H1 (cell line): Measurements from ENCODE around the gene CT45A3. TPM values are rescaled to one million over a fixed set of nuclear protein-coding genes. Genes with fewer than 3 reads are reported as not detected.
"Not testable (repeated sequence)": the region's sequence is repeated elsewhere in the genome, so short reads cannot be mapped to it uniquely, and the experiment has no call there.

Experiments used
- CTCF ChIA-PET: fragments of 300-600 bp; sonication (Branson Sonifier 250); formaldehyde crosslinking; loops from one replicate; lab custom pipeline; 2021; ENCODE audit not compliant: partially characterized antibody; lab: Charles Lee
- POLR2A ChIA-PET: fragments of 300-600 bp; sonication (Branson Sonifier 250); formaldehyde crosslinking; loops from one replicate; lab custom pipeline; 2021; ENCODE audit warnings: inconsistent platforms; ENCODE audit not compliant: partially characterized antibody; lab: Charles Lee
- DNase-seq, 2 experiments: peaks; one replicate each; pipeline versions ENCODE4 v3.0.0 to v3.0.0-alpha.2; 2010 to 2022; ENCODE audit warnings: low spot score in 2 of 2, low read depth in 1 of 2, mixed read lengths in 1 of 2
- FAIRE-seq: peaks from 2 replicates; lab custom pipeline; 2011; peaks lifted over from hg19 to GRCh38; lab: Jason Lieb, UNC
- H2AFZ ChIP-seq: 2 replicates; pipeline ENCODE4 v1.8.1; 2012; ENCODE audit warnings: low read length, inconsistent platforms
- H2AK5ac ChIP-seq: 2 replicates; pipeline ENCODE4 v1.6.1; 2013; ENCODE audit warnings: low read depth, low read length
- H2BK120ac ChIP-seq: replicated peaks from 2 replicates; pipeline ENCODE3; 2013; ENCODE audit warnings: low read depth, low read length, inconsistent platforms
- H2BK12ac ChIP-seq: 2 replicates; pipeline ENCODE4 v1.6.1; 2013; ENCODE audit warnings: low read depth, low read length
- H2BK15ac ChIP-seq: 2 replicates; pipeline ENCODE4 v1.6.1; 2013; ENCODE audit warnings: low read length
- H2BK20ac ChIP-seq: 2 replicates; pipeline ENCODE4 v1.6.1; 2013; ENCODE audit warnings: low read length
- H2BK5ac ChIP-seq: 2 replicates; pipeline ENCODE4 v1.6.1; 2013; ENCODE audit warnings: low read depth, low read length
- H3K14ac ChIP-seq: 2 replicates; pipeline ENCODE4 v1.6.1; 2013; ENCODE audit warnings: inconsistent platforms; ENCODE audit not compliant: insufficient read length
- H3K18ac ChIP-seq: 2 replicates; pipeline ENCODE4 v1.6.1; 2013; ENCODE audit warnings: low read length; ENCODE audit errors: extremely low read depth
- H3K23ac ChIP-seq: 2 replicates; pipeline ENCODE4 v1.6.1; 2013; ENCODE audit warnings: inconsistent platforms; ENCODE audit not compliant: insufficient read length
- H3K23me2 ChIP-seq: 2 replicates; pipeline ENCODE4 v1.6.1; 2013; ENCODE audit warnings: low read depth, low read length
- H3K27ac ChIP-seq: 2 replicates; pipeline ENCODE4 v1.6.1; 2011; ENCODE audit warnings: low read depth, low read length, inconsistent platforms
- H3K27me3 ChIP-seq, 4 experiments: replicated peaks in 1 of 4; 1 replicate in 1 of 4; 2 replicates in 3 of 4; pipeline versions ENCODE4 v1.6.1 to v1.8.1; 2011 to 2013; ENCODE audit warnings: low read length in 3 of 4, mild to moderate bottlenecking in 3 of 4, inconsistent platforms in 2 of 4, mixed read lengths in 2 of 4, moderate library complexity in 1 of 4; ENCODE audit not compliant: control insufficient read depth in 3 of 4, insufficient read depth in 3 of 4; ENCODE audit errors: extremely low read depth in 1 of 4
- H3K36me3 ChIP-seq, 4 experiments: 2 replicates each; pipeline versions ENCODE4 v1.6.1 to v1.8.1; 2011 to 2013; ENCODE audit warnings: mild to moderate bottlenecking in 4 of 4, low read length in 3 of 4, moderate library complexity in 2 of 4, control low read depth in 1 of 4, inconsistent platforms in 1 of 4; ENCODE audit not compliant: insufficient read depth in 4 of 4, control insufficient read depth in 2 of 4
- H3K4ac ChIP-seq: replicated peaks from 2 replicates; pipeline ENCODE3; 2013; ENCODE audit warnings: low read length, low read depth, mixed read lengths, inconsistent platforms; ENCODE audit not compliant: insufficient read length
- H3K4me1 ChIP-seq, 4 experiments: replicated peaks in 1 of 4; 1 replicate in 1 of 4; 2 replicates in 3 of 4; pipeline versions ENCODE4 v1.6.1 to v1.8.1; 2011 to 2013; ENCODE audit warnings: low read length in 3 of 4, inconsistent platforms in 2 of 4, mixed read lengths in 1 of 4; ENCODE audit not compliant: insufficient read depth in 4 of 4, control insufficient read depth in 3 of 4
- H3K4me2 ChIP-seq, 2 experiments: 2 replicates each; pipeline versions ENCODE4 v1.6.1 to v1.8.1; 2011 to 2013; ENCODE audit warnings: low read depth in 2 of 2, low read length in 2 of 2, control low read depth in 1 of 2, inconsistent platforms in 1 of 2, mild to moderate bottlenecking in 1 of 2; ENCODE audit not compliant: insufficient read depth in 1 of 2
- H3K4me3 ChIP-seq, 4 experiments: fragments of 200-600, 300-600 bp in 1 of 4; sonication (generic), shearing (Covaris generic), sonication (Bioruptor Twin) in 1 of 4; 2 replicates each; pipeline versions ENCODE4 v1.5.1 to v1.8.1; 2011 to 2016; ENCODE audit warnings: low read length in 4 of 4, low read depth in 3 of 4, control low read depth in 2 of 4, inconsistent platforms in 2 of 4, mild to moderate bottlenecking in 2 of 4, mixed read lengths in 1 of 4, moderate library complexity in 1 of 4; ENCODE audit not compliant: insufficient read depth in 2 of 4; ENCODE audit errors: extremely low read depth in 1 of 4
- H3K56ac ChIP-seq: replicated peaks from 2 replicates; pipeline ENCODE3; 2013; ENCODE audit warnings: low read depth, mild to moderate bottlenecking, mixed read lengths, low read length, inconsistent platforms; ENCODE audit not compliant: insufficient read length
- H3K79me1 ChIP-seq: 2 replicates; pipeline ENCODE4 v1.6.1; 2013; ENCODE audit warnings: low read depth, low read length, control low read depth
- H3K79me2 ChIP-seq, 2 experiments: 2 replicates each; pipeline versions ENCODE4 v1.6.1 to v1.8.1; 2012 to 2013; ENCODE audit warnings: low read length in 2 of 2, mild to moderate bottlenecking in 2 of 2, inconsistent platforms in 1 of 2; ENCODE audit not compliant: insufficient read depth in 2 of 2, control insufficient read depth in 1 of 2
- H3K9ac ChIP-seq, 4 experiments: replicated peaks in 1 of 4; 1 replicate in 1 of 4; 2 replicates in 3 of 4; pipeline versions ENCODE4 v1.6.1 to v1.8.1; 2011 to 2013; ENCODE audit warnings: low read depth in 3 of 4, low read length in 3 of 4, control low read depth in 2 of 4, mild to moderate bottlenecking in 2 of 4, moderate library complexity in 2 of 4, inconsistent platforms in 1 of 4; ENCODE audit errors: extremely low read depth in 1 of 4
- H3K9me3 ChIP-seq, 2 experiments: 2 replicates each; pipeline versions ENCODE4 v1.6.1 to v1.8.1; 2012 to 2013; ENCODE audit warnings: mild to moderate bottlenecking in 2 of 2, moderate library complexity in 2 of 2, control low read depth in 1 of 2, inconsistent platforms in 1 of 2, low read depth in 1 of 2, low read length in 1 of 2, mixed read lengths in 1 of 2; ENCODE audit not compliant: insufficient read depth in 2 of 2
- H4K20me1 ChIP-seq, 2 experiments: replicated peaks in 1 of 2; 2 replicates each; pipeline versions ENCODE3 to v1.8.1; 2011 to 2013; ENCODE audit warnings: inconsistent platforms in 2 of 2, low read length in 2 of 2, mild to moderate bottlenecking in 1 of 2; ENCODE audit not compliant: insufficient read depth in 2 of 2, control insufficient read depth in 1 of 2
- H4K5ac ChIP-seq: 2 replicates; pipeline ENCODE4 v1.6.1; 2013; ENCODE audit warnings: low read length, low read depth, mixed read lengths, inconsistent platforms; ENCODE audit not compliant: insufficient read length
- H4K8ac ChIP-seq: 2 replicates; pipeline ENCODE4 v1.8.0; 2013; ENCODE audit warnings: mild to moderate bottlenecking, moderate library complexity, low read length, inconsistent platforms; ENCODE audit not compliant: insufficient read depth; ENCODE audit errors: extremely low read depth
- H4K91ac ChIP-seq: replicated peaks from 2 replicates; pipeline ENCODE3; 2013; ENCODE audit warnings: low read length, mixed read lengths, inconsistent platforms; ENCODE audit not compliant: insufficient read length
- WGBS, 2 experiments: shearing (Covaris generic) in 1 of 2; methylation state at CpG; one replicate each; pipeline versions ENCODE4 v1.1.6 to v1.1.7; 2013 to 2015; ENCODE audit warnings: low lambda C conversion rate in 2 of 2, mixed read lengths in 2 of 2, inconsistent platforms in 1 of 2, low coverage in 1 of 2, missing lambda C conversion rate in 1 of 2; ENCODE audit not compliant: insufficient replicate concordance in 2 of 2, insufficient coverage in 1 of 2, insufficient read length in 1 of 2; ENCODE audit errors: extremely low coverage in 1 of 2, missing lambda C conversion rate in 1 of 2; 5-methylcytosine and 5-hydroxymethylcytosine counted together
- polyA plus RNA-seq, 7 experiments: library from polyadenylated mRNA; depleted of rRNA in 3 of 7; stranded (reverse) in 5 of 7; unstranded in 2 of 7; fragments of >200 nt in 5 of 7; fragments of 200-250 nt in 2 of 7; gene quantifications; 1 replicate in 5 of 7; 2 replicates in 1 of 7; 4 replicates in 1 of 7; pipeline versions ENCODE4 v1.2.1 to v1.2.3, GENCODE V29; 2011 to 2013; ENCODE audit warnings: missing spikeins in 2 of 7, mixed read lengths in 2 of 7
- total RNA-seq: library from RNA; stranded (reverse); fragmentation: NEBNext Ultra II Directional; extraction: Animal tissue kit (Norgen Biotek cat#: 25700); gene quantifications from 2 replicates; pipeline ENCODE4 v1.2.1, GENCODE V29; 2021

CT45A3 gene
- total and polyA plus RNA-seq, 2 of the 8 experiments (the other 6 are each of a cell fraction or from before 2014, with no cell fraction given), result not detected

- H2BK12ac ChIP-seq, H4K5ac ChIP-seq, H4K91ac ChIP-seq, H4K20me1 ChIP-seq, H3K23ac ChIP-seq, H3K23me2 ChIP-seq, H3K18ac ChIP-seq, FAIRE-seq, H3K4me3 ChIP-seq, H3K14ac ChIP-seq, POLR2A ChIA-PET, H3K79me2 ChIP-seq, H2BK120ac ChIP-seq, CTCF ChIA-PET, H3K36me3 ChIP-seq, H3K9me3 ChIP-seq, H2BK5ac ChIP-seq, H3K4ac ChIP-seq, H3K27ac ChIP-seq, H3K27me3 ChIP-seq, H2BK20ac ChIP-seq, DNase-seq, H3K9ac ChIP-seq, H4K8ac ChIP-seq, H2AK5ac ChIP-seq, H3K4me1 ChIP-seq, H3K4me2 ChIP-seq, H2BK15ac ChIP-seq, H2AFZ ChIP-seq, H3K79me1 ChIP-seq, H3K56ac ChIP-seq: not testable (repeated sequence)
- no CpG with 5 or more reads among the region's 16 CpGs for WGBS, 2 experiments
These were observed 17.4 kb upstream of the CT45A3 start, which contains the start of gene CT45A5 for GRCh38 chrX:135785403-135785802. Gene CT45A5 (minus strand): TSS chrX:135785503. CDS start chrX:135781729, 3,774 bp downstream.

GRCh38 chrX:135744739-135745138 is 23.3 kb downstream of the CT45A3 start:
- not testable (repeated sequence) for H3K56ac ChIP-seq, FAIRE-seq
- WGBS, 2 experiments, result 78% methylated on average over 3 of the region's 4 CpGs; no CpG with 5 or more reads in 1 of the 2 experiments

More at GRCh38 chrX:135744739-135745138, 23.3 kb downstream of the CT45A3 start:
- H2BK12ac ChIP-seq, DNase-seq, H3K18ac ChIP-seq, H3K23me2 ChIP-seq, H4K91ac ChIP-seq, H3K4me2 ChIP-seq, H3K79me2 ChIP-seq, H3K27ac ChIP-seq, H3K4me1 ChIP-seq, H2BK120ac ChIP-seq, H4K8ac ChIP-seq, H3K9ac ChIP-seq, H3K4me3 ChIP-seq, H3K36me3 ChIP-seq, H3K79me1 ChIP-seq, CTCF ChIA-PET, H3K23ac ChIP-seq, POLR2A ChIA-PET, H2BK5ac ChIP-seq, H2AFZ ChIP-seq, H2BK15ac ChIP-seq, H2BK20ac ChIP-seq, H2AK5ac ChIP-seq, H3K27me3 ChIP-seq, H3K14ac ChIP-seq, H4K20me1 ChIP-seq, H3K4ac ChIP-seq, H4K5ac ChIP-seq: not testable (repeated sequence)
- peaks cover 0 to 20% of the 10 kb centered on the region in 2 experiments; a peak in 2 of 4 replicates for H3K9me3 ChIP-seq
